Measurements from ENCODE around the gene METTL6.

METTL6 gene

DNA sequence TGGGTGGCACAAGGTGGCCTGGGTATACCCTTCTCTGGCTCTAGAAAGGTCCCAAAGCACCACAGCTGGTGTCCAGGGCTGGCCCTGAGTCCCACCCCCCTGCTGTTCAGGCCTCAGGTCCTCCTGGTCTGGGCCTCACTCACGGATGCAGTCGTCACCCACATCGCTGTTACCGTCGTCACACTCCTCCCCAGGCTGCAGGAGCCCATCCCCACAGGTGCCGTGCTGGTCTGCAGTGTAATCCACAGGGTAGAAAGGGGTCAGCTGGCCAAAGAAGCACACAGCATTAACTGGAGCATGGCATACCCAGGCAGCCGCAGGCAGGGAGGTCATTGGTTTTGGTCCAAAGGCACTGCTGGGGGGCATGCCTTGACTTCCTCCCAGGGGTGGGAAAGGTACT lies 28.4 kb upstream of the METTL6 start:
- DNase-seq (ENCODE audit: low read depth): no peak
- H3K4me3 ChIP-seq (ENCODE audit: low read length): no peak overlapping the region
- TF ChIP-seq, protein P1, sequence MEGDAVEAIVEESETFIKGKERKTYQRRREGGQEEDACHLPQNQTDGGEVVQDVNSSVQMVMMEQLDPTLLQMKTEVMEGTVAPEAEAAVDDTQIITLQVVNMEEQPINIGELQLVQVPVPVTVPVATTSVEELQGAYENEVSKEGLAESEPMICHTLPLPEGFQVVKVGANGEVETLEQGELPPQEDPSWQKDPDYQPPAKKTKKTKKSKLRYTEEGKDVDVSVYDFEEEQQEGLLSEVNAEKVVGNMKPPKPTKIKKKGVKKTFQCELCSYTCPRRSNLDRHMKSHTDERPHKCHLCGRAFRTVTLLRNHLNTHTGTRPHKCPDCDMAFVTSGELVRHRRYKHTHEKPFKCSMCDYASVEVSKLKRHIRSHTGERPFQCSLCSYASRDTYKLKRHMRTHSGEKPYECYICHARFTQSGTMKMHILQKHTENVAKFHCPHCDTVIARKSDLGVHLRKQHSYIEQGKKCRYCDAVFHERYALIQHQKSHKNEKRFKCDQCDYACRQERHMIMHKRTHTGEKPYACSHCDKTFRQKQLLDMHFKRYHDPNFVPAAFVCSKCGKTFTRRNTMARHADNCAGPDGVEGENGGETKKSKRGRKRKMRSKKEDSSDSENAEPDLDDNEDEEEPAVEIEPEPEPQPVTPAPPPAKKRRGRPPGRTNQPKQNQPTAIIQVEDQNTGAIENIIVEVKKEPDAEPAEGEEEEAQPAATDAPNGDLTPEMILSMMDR (conservative IDR thresholded peaks at IDR 0.05; ENCODE audit: low read length): no peak

DNA sequence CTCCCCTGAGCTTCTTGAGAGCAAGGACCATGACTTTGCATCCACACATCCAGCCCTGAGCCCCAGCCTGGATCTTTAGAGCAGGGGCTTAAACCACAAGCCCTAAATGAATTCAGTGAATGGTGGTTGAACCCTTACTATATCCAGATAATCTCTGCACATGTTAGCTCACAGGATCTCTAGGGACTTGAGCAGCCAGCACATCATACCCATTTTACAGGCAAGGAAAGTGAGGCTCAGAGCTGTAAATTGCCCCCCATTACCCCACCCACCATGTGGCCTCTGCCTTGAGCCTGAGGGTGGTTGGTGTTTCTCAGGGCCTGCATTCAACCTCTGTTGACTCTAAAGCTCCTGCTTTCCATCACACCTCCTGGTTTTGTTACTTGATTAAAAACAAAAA lies 27.6 kb upstream of the METTL6 start:
- TF ChIP-seq, protein P1 (conservative IDR thresholded peaks at IDR 0.05; ENCODE audit: low read length): no peak

DNA sequence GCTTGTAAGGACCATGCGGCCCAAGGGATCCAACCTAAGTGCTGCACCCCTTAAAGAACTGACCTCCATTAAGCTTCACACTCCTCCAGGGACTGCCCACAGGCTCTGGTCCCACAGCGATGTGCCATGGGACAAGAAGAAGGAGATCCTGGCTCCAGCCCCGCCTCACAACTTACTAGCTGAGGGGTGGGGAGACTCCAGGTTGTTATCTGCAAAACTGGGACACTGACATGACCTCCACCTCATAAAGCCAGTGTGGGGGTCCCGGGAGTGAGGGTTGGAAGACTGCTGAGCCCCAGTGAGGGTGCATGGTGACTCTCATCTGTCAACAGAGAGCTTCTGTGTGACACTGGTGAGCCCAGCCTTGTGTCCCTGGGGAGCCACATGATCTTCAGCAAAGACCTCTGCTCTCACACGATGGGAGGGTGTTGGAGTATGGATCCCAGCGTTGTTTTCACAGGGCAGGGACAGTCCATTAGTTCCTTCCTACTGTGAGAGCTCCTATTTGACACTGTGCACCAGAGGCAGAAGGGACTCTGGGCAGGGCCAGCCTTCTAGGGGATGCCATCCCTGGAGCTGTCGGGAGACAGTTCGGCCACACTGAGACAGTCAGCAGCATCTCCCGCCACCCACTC lies 26.8 kb upstream of the METTL6 start:
- DNase-seq (ENCODE audit: low read depth): no peak
- TF ChIP-seq, protein P1 (conservative IDR thresholded peaks at IDR 0.05; ENCODE audit: low read length): no peak

More for the DNA sequence above, 27.6 kb upstream of the METTL6 start:
- no peak overlapping the region for H3K4me3 ChIP-seq (ENCODE audit: low read length)
- no peak for DNase-seq (ENCODE audit: low read depth)

DNA sequence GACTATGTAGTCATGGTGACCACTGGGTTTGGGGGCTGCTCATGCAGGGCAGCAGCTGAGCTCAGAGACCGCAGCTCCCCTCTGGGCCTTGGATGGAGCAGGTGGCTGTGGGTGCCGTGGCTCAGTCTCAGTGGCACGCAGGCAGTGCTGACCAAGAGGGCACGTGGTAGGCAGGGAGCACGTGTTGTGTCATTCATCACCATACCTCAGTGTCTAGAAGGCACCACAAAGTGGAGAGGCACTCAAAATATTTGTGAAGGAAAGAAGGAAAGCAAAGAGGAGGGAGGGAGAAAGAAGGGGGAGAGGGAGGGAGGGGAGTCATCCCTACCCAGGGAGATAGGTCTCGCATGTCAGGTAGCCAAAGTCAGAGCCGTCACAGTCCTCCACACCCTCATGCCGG lies 26.2 kb upstream of the METTL6 start:
- H3K4me3 ChIP-seq (ENCODE audit: low read length): no peak overlapping the region
- TF ChIP-seq, protein P1 (conservative IDR thresholded peaks at IDR 0.05; ENCODE audit: low read length): no peak
- DNase-seq (ENCODE audit: low read depth): no peak

More for the DNA sequence above, 26.8 kb upstream of the METTL6 start:
- no peak overlapping the region for H3K4me3 ChIP-seq (ENCODE audit: low read length)

DNA sequence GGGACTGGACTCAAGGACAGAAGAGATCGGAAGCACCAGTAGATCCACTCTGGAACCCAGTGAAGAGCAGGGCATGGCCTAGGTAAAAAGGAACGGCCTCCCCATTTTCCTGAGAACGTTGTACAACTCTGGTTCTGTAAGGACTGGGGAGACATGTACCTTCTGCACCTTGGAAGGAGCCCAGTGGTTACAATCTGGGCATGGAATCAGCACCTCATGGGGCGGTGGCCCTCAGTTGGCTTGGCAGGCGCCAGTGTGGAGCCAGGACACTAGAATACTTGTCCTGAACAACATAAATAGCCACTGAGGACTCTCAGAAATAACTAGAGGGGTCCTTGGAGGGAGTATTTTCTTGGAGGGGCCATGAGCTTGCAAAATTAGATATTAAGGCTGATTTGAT lies 25.6 kb upstream of the METTL6 start:
- H3K4me3 ChIP-seq (ENCODE audit: low read length): no peak overlapping the region
- no peak for DNase-seq (ENCODE audit: low read depth)
- TF ChIP-seq, protein P1 (conservative IDR thresholded peaks at IDR 0.05; ENCODE audit: low read length): no peak

DNA sequence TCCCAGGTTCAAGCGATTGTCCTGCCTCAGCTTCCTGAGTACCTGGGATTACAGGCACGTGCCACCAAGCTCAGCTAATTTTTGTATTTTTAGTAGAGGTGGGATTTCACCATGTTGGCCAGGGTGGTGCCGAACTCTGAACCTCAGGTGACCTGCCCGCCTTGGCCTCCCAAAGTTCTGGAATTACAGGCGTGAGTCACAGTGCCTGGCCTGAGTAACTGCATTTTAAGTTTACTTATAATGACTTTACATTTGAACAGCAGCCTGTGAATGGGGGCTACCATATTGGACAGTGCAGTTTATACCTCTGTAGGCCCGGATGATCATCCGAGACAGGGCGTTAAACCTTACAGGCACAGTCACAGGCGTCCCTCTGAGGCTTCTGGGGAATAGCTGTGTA lies 24.8 kb upstream of the METTL6 start:
- no peak for DNase-seq (ENCODE audit: low read depth)
- TF ChIP-seq, protein P1 (conservative IDR thresholded peaks at IDR 0.05; ENCODE audit: low read length): no peak
- H3K4me3 ChIP-seq (ENCODE audit: low read length): no peak overlapping the region

All from AG10803 (cell line).